COLO829 (cell line): ENCODE data around the gene ADD1.
A peak's percentile ranks its signal among the peaks of the same experiment; 100 is the strongest.

ENCODE experiments used
- DNase-seq: peaks from one replicate; pipeline ENCODE4 v3.0.0; 2012; ENCODE audit warnings: low spot score

The ADD1 gene

DNA sequence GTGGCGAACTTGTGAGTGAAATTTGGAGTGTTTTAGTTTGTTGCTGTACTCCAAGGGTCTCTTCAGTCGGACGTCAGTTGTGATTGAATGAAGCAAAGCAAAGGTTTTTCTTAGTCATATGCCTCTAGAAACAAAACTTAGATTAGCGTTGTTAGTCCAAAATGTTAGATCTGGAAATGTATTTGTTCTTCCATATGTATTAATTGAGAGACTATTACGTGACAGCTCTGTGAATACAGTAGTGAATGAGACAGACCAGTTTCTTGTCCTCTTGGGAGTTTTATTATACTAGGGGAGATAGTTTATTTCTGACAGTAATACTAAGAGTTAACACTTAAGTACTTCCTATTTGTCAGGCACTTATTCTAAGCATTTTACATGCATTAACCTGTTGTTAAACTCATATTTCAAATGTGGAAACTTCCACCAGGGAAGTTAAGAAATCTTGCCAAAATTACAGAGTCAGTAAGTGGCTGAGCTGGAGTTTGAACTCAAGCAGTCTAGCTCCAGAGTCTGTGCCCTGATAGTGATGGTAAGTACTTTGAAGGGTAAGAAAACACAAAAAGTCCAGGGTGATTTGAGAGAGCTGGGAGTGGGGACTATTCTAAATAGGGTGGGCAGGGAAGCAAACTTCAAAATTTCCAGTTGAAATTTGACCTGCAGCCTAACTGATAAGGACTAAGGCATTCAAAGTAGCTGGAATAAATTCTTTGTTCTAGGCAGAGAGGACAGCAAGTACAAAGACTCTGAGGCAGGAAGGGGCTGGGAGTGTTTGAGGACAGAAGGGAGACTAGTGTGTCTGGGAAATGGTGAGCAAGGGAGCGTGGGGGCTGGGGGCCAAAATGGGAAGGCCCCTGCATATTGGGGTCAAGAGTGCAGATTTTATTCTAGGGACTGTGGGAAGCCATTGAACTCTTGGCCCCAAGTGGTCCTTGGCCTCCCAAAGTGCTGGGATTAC lies 17.0 kb downstream of the ADD1 start:
- DNase-seq: no peak

DNA sequence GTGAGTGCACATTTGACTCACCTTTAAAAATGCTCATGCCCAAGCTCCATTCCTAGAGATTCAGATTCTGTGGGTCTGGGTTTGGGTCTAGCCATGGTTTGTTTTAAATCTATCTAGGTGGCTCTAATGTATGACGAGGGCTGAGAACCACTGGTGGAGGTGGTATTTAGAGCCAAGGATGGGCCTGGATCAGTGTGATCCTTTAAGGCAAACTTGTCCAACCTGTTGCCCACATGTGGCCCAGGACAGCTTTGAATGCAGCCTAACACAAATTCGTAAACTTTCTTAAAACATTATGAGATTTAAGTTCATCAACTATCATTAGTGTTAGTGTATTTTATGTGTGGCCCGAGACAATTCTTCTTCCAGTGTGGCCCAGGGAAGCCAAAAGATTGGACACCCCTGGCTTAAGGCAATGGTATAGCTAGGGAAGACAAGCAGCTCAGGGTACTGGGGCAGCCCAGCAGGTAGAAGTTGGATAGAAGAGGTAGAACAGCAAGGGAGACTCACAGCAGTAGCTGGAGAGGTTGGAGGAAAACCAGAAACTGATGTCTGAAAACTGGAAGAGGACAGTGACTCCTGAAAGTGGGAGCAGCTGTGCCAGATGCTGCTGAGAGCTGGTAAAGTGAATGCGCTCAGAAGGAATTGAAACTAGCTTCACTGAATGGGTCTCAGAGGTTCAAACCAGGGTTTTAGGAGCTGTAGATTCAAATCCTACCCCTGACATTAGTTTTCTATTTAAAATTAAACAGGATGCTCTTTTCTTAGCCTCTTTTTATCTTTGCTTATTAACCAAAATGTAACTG lies 18.2 kb downstream of the ADD1 start:
- DNase-seq: no peak

DNA sequence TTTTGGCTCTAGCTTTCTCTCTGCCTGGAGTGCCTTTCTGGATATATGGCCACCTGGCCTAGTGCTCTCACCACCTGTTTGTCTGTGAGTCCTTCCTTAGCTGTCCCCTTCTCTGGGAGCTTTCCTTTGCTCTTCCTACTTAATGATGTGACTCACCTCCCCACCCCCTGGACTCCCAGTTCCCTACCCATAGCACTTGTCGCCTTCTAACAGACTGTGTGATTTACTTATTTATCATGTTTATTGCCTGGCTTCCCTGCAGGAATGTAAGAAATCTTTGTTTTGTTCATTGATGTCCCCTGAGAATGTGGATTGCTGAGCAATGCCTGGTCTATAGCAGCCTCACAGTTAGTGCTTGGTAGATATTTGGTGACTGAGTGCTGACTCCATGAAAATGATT lies 18.9 kb downstream of the ADD1 start:
- DNase-seq: peak; percentile 59

DNA sequence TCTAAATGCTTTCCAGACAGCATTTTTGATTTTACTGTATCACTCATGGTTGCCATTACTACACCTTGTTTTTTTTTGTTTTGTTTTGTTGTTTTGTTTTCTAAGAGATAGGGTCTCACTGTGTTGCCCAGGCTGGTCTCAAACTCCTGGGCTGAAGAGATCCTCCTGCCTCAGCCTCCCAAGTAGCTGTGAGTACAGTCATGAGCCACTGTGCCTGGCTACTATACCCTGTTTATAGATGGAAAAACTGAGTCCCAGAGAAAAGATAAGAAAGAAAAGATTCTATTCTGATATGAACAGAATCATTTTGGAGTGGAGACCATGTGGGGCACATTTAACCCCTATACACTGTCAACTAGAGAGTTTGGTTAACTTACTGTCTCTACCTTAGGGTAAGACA lies 20.0 kb downstream of the ADD1 start:
- no peak for DNase-seq

DNA sequence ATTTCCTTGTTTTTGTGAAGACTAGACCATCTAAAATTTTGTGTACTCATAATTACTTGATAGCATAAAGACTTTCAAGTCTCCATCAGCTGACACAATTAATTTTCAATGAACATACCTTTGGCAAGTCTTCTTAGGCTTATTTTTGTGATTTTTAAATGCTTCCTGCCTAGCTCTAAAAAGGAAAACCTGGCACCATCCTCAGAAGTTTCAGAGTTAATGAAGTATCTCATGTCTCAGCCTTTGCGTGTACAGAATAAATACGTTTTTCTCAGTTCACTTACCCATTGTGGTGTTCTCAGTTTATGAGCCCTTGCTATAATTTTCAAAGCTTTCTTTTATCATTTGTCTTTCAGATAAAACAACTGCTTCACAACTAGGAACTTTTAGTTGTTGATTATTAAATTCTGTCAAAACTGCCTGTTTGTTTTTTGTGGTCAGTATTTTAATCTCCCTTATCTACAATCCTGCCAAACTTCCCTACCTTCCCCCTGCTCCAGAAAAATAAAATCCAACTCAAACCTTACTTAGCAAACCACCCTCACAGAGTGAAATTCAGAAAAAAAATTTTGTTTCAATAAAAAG lies 21.6 kb downstream of the ADD1 start:
- DNase-seq: no peak

DNA sequence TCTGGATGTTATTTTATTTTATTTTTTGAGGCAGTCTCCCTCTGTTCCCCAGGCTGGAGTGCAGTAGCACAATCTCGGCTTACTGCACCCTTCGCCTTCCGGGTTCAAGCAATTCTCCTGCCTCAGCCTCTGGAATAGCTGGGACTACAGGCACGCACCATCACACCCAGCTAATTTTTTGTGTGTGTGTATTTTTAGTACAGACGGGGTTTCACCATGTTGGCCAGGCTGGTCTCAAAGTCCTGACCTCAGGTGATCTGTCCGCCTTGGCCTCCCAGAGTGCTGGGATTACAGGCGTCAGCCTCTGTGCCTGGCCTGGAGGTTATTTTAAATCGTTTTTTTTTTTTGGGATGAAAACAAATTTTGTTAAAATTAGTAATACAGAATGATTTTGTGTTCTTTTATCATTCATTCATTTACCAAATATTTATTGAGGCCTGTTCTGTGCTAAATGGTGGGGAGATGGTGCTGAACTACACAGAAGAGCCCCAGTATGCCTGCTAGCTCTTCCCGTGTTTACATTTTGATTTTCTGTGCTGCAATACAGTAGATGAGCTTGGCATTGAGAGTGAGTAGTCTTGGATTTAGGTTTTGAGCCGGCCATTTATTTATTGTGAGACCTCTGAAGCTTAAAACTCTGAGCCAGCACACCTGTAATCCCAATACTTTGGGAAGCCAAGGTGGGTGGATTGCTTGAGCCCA lies 22.7 kb downstream of the ADD1 start:
- DNase-seq: no peak

DNA sequence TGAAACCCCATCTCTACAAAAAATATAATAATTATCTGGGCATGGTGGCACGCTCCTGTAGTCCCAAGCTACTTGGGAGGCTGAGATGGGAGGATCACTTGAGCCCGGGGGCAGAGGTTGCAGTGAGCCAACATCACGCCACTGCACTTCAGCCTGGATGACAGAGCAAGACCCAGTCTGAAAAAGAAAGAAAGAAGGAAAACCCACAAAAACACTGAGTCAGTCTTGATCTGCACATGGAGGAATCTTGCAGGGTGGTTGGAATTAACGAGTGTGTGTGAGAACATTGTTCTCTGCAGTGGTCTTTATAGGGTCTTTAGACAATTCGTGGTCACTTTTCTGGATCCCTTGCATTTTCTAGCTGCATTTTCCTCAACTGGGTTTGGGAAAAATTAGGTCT lies 23.2 kb downstream of the ADD1 start:
- DNase-seq: no peak

DNA sequence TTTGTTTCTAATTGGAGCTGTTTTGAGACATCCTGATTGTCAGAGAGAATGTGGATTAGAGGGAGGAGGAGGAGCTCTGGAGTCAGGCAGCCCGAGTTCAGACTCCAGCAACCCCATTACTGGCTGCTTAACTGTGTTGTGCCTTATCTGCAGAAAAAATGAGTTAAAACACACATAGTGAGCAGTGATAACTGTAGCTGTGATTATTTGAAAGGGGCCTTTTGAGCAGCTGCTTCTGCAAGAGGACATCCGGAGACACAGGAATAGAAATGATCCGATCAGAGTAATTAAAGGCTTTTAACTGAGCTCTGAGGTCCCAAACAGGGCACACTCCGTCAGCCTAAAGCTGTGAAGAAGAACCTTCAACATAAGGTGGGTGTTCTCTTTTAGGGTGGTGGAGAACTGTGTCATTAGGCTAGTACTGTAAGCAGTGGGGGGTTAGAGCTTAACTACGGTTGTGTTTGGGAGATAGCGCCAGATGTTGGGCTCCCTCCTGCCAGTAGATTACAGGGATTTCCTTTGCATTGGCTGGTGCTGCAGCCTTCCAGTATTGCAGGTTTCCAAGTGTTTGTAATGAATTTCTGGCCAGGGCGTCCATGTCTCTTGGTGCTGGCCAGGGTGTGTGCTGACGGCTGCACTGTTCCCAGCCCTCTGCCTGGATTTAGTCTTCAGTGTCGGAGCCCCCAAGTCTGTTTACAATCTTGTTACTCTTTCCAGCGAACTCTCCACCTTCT lies 24.3 kb downstream of the ADD1 start:
- DNase-seq: no peak

DNA sequence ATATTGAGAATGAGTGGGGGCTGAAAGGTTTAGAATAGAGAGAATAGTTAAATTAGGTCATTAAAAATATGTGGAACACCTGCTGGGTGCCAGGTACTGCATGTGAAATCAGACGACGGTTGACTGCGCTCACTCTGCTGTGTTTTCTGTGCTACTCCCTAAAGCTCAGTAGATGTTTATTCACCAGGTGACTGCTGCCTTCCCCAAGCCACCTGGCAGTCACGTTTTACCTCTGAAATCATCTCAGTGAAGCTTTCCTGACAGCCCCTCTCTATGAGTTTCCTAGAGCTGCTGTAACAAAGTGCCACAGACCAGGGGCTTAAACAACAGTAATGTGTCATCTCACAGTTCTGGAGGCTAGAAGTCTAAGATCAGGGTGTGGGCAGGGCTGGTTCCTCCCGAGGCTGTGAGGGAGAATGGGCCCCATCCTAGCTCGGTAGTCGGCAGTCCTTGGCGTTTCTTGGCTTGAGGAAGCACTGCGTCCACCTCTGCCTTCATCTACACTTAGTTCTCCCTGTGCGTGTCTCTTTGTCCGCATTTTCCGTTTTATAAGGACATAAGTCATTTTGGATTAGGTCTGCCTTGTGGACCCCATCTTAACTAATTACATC lies 25.3 kb downstream of the ADD1 start:
- DNase-seq: no peak

DNA sequence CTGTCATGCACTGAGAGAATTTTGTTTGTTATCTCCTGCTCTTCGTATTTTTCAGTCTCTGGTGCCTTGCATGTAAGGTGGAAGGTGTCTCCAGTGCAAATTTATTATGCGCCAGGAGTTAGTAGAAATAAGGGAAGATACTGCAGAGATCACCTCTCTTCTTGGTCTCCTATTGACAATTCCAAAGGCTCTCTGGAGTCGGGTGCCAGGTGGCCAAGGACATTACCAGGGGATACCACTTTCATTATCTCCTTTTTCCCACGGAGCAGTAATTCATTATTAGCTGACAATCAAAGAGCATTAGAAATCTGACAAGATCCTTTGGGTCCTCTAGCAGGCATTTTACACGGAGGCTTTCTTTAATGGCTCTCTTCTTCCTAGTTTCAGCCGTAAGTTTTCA lies 26.0 kb downstream of the ADD1 start:
- DNase-seq: no peak

DNA sequence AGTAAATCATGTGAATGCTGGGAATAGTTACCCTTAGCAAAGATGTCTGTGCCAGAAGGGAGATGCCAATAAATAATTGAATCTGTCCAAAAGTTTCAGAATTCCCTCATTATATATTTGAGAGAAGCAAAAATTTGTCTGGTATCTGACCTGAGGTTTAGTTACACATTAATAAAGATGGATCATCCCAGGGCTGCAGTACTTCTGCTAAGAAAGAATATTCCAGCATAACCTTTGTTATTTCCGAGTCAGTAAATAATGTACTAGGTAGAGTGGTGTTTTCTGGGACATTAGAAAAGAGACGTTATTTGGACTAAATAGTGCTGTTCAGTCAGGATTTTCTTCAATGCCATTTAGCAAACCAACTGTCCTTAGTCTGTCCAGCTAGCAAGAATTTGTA lies 26.4 kb downstream of the ADD1 start:
- no peak for DNase-seq

DNA sequence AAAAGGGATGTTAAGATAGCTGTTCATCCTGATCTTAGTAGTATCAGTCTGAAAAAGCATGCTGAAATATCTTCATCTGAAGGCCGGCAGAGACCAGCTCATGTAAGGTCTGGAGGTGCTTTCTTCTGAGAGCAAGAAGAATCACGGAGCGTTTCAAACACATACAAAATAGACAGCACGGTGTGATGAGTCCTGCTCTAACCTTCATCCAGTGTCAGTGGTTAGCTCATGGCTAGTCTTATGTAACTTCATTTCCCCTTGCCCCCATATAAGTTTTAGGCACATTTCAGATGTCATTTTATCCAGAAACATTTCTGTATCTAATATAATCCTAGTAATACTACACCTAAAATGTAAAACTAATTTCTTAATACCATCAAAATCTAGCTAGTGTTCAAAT lies 27.8 kb downstream of the ADD1 start:
- DNase-seq: no peak

DNA sequence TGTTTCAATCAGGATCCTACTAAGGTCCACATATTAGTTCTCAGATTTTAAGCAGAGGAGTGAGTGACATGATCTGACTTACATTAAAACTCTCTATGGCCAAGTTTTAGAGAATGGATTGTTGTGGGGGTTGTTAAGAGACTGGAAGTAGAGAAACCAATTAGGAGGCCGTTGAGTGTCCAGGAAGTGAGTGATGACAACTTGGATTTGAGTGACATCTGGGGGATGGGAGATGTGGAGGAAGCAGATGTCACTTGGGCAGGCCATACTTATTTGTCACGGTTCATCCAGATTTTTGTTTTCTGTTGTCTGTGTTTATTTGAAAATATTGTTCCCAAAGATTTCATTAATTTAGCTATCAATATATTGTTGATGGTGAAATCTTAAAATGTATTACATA lies 28.3 kb downstream of the ADD1 start:
- no peak for DNase-seq

DNA sequence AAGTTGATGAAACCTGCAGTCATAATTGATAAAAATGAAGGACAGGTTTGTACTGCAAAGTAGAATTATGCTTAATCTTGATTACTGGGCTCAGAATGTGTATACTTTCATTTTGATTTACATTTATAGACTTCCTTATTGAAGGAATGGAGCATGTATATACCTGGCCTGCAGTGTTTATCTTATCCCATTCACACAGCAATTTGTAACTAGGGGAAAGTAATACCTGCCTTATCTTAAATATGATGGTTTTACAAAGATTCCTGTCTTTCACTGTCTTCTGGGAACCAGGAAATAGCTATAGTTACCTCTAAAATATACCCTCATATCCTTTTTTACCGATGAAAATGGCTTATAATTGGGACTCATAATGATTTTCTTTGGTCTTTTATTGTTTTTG lies 29.7 kb downstream of the ADD1 start:
- DNase-seq: no peak

DNA sequence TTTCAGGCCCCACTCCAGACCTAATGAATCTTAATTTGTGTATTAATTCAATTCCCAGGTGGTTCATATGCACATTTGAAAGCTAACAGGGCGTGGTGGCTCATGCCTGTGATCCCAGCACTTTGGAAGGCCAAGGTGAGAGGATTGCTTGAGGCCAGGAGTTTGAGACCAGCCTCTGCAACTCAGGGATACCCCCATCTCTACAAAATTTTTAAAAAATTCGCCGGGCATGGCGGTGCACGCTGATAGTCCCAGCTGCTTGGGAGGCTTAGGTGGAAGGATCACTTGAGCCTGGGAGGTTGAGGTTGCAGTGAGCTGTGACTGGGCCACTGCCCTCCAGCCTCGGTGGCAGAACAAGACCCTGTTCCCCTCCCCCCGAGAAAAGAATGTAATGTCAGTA lies 31.2 kb downstream of the ADD1 start:
- DNase-seq: no peak

DNA sequence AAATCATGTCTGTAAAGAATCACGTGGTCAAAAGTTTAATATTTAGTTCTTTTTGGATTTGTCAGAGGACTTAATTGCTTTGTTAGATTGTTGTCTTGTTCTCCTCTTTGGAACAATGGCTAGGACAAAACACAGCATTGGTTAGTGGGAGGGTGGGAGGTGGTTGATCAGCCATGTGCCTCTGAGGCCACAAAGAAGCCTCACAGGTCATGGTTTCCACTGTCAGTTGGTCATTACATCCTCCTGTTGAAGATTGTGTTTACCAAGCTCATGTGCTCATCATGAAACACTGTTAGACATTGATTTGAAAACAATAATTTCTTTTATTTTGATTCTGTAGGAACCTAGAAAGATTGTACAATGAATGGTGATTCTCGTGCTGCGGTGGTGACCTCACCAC lies 31.9 kb downstream of the ADD1 start:
- no peak for DNase-seq

DNA sequence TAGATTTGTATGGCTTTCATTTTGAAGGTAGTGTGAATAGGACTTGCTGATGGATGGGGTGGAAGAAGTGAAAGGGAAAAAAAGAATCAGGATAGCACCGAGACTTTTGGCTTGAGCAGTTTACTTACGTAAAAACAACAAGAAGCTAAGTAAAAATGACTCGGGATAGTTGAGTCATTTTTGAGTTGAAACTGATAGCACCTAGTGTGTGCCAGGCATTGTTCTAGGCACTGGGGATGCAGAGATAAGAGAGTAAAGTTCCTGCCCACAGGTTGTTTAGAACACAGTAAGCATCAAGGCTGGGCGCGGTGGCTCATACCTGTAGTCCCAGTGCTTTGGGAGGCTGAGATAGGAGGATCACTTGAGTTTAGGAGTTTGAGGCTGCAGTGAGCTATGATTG lies 34.7 kb downstream of the ADD1 start:
- DNase-seq: no peak

DNA sequence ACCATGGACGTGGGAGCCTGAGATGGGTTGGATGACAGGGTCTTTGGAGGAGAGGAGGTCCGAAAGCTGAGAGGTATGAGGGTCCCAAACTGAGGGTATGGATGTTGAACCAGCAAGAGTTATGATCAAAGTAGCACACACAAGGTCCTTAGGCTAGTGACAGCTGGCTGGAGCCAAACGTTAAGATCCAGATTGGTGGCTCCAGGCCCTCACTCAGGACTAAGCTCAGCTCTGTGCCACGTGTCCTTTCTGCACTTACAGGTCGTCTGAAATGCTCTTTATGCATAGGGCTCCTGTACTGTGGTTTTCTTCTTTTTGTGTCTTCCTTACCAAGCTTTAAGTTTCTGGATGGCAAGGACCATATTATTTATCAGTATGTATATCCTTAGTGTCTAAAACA lies 35.4 kb downstream of the ADD1 start:
- no peak for DNase-seq

DNA sequence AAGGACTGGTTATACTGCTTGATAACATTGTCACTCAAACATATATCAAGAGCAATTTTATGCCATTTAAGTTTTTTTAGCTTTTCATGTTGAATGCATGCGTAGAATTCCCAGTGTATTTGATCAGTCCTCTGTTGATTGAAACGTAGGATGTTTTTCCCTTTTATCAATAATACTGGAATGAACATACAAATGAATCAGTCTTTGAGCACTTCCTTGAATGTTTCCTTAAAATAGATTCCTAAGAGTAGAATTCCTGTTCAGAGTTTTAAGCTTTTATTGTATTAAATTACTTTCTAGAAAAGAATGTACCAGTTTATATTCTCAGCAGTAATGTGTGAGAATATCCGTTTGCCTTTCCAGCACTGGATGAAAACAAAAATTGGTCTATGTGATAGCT lies 37.8 kb downstream of the ADD1 start:
- DNase-seq: no peak

DNA sequence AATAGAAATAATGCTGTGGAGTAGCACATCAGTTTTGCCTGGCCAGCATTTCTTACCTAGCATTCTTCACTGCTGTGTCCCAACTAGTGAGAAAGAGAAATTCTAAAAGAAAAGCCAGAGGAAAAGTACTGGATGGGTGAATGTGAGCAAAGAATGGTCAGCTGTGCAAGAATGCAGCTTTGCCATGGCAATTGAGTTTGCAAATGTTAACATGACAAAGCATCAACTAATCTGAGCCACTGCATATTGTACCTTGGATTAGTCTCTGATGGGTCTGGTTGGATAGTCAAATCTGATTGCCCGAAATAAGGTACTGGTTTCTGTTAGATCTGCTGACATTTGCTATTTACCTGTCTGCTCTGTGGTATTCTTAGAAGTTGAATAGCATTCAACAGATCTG lies 38.7 kb downstream of the ADD1 start:
- no peak for DNase-seq

DNA sequence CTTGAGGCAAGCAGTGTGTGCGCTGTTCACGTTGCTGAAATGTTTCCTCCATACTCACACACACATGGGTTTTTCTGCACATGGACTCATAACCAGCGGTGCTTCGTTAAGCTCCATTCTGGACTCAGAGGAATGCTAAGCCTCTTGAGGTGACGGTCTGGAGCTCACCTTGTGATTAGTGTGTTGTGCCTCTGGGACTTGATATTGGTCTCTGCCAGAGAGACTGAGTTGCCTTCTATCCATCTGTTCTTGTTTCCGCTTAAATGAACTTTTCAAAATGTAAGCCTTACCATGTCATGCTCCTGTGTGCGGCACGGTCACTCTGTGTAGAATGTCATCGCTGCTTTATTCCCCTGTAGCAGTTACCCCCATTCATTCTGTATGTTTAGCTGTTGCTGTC lies 42.5 kb downstream of the ADD1 start:
- DNase-seq: no peak
